Gastrocnemius medialis (tissue), 4 donors: ENCODE results near the gene BBS5. TPM values are rescaled to one million over a fixed set of nuclear protein-coding genes. Genes with fewer than 3 reads are reported as not detected.

Experiments
- ATAC-seq, 2 donors: fragments of 150-250 bp; one replicate each; pipeline ENCODE4 v1.9.1; 2016
- DNase-seq, 2 donors: peaks; one replicate each; pipeline ENCODE4 v3.0.0-alpha.2; 2019
- H3K27ac ChIP-seq, 4 donors: fragments of 200-600 bp; sonication (generic); 1 replicate in 1 of 4; 2 replicates in 3 of 4; pipeline ENCODE4 v1.5.1; 2016 to 2018; ENCODE audit warnings: mild to moderate bottlenecking in 2 of 4, moderate library complexity in 1 of 4
- H3K27me3 ChIP-seq, 3 donors: fragments of 200-600 bp; sonication (generic) in 2 of 3; 1 replicate in 1 of 3; 2 replicates in 2 of 3; pipeline versions ENCODE4 v1.5.1 to v1.6.0; 2016 to 2019; ENCODE audit warnings: mild to moderate bottlenecking in 1 of 3, moderate library complexity in 1 of 3
- H3K36me3 ChIP-seq, 2 donors: fragments of 200-600 bp; sonication (generic) in 1 of 2; one replicate each; pipeline ENCODE4 v1.5.1; 2017 to 2018
- H3K4me1 ChIP-seq, 2 donors: fragments of 200-600 bp; sonication (generic) in 1 of 2; one replicate each; pipeline ENCODE4 v1.5.1; 2016 to 2017; ENCODE audit warnings: mild to moderate bottlenecking in 2 of 2
- H3K4me3 ChIP-seq, 4 donors: fragments of 200-600 bp; sonication (generic) in 3 of 4; 1 replicate in 1 of 4; 2 replicates in 3 of 4; pipeline ENCODE4 v1.5.1; 2016 to 2019; ENCODE audit warnings: mild to moderate bottlenecking in 2 of 4
- H3K9me3 ChIP-seq, 3 donors: fragments of 200-600 bp; sonication (generic) in 2 of 3; 1 replicate in 1 of 3; 2 replicates in 2 of 3; pipeline ENCODE4 v1.5.1; 2016 to 2019
- POLR2A ChIP-seq, 2 donors: fragments of 450-650 bp; IDR thresholded peaks; one replicate each; pipeline ENCODE4 v1.6.1; 2017; ENCODE audit warnings: antibody characterized with exemption in 2 of 2, mild to moderate bottlenecking in 2 of 2, moderate library complexity in 2 of 2
- in situ Hi-C, 4 donors: fragments of 200-750 bp; cut with MboI; loops; one replicate each; pipeline versions ENCODE4 v1.15.0 to v1.8.0; 2017; ENCODE audit warnings: low sequenced_read_pairs in 4 of 4
- intact Hi-C: fragments of 100-400 bp; cut with DNase I; formaldehyde crosslinking; loops from one replicate; pipeline ENCODE4 v1.15.1; 2023; ENCODE audit warnings: low total_unique reads
- total RNA-seq, 4 donors: library from RNA; depleted of rRNA; stranded (reverse); fragments of >200 nt; gene quantifications; one replicate each; pipeline versions ENCODE4 v1.1.0 to v1.2.3, GENCODE V29; 2016
- TF ChIP-seq, protein P1 (sequence below), 5 experiments: fragments of 450-650 bp in 3 of 5; fragments of 200-600 bp in 2 of 5; sonication (generic) in 2 of 5; IDR thresholded peaks in 4 of 5; conservative IDR thresholded peaks in 1 of 5; 1 replicate in 4 of 5; 2 replicates in 1 of 5; pipeline ENCODE4 v1.5.1; 2016 to 2019; ENCODE audit warnings: antibody characterized with exemption in 5 of 5, mild to moderate bottlenecking in 3 of 5, moderate library complexity in 3 of 5

BBS5 gene
- total RNA-seq, 4 donors from 2014 or later: 4.5 to 17.8 (median 8.0) TPM

GRCh38 chr2:169461143-169461542 is 18.2 kb upstream of the BBS5 start:
- in situ Hi-C loops: no loop called here
- ATAC-seq (no peak), DNase-seq (no peak)
- TF ChIP-seq, protein P1, sequence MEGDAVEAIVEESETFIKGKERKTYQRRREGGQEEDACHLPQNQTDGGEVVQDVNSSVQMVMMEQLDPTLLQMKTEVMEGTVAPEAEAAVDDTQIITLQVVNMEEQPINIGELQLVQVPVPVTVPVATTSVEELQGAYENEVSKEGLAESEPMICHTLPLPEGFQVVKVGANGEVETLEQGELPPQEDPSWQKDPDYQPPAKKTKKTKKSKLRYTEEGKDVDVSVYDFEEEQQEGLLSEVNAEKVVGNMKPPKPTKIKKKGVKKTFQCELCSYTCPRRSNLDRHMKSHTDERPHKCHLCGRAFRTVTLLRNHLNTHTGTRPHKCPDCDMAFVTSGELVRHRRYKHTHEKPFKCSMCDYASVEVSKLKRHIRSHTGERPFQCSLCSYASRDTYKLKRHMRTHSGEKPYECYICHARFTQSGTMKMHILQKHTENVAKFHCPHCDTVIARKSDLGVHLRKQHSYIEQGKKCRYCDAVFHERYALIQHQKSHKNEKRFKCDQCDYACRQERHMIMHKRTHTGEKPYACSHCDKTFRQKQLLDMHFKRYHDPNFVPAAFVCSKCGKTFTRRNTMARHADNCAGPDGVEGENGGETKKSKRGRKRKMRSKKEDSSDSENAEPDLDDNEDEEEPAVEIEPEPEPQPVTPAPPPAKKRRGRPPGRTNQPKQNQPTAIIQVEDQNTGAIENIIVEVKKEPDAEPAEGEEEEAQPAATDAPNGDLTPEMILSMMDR (IDR thresholded peaks at IDR 0.05 in 4 of 5, conservative IDR thresholded peaks at IDR 0.05 in 1 of 5): no peak
- TF ChIP-seq POLR2A (IDR thresholded peaks at IDR 0.05): no peak
- no peaks in the 10 kb centered on the region for H3K36me3 ChIP-seq
- intact Hi-C loops: no loop called here
- no peak overlapping the region for H3K4me3 ChIP-seq
- no peaks in the 10 kb centered on the region for H3K27me3 ChIP-seq
- no peaks in the 10 kb centered on the region for H3K9me3 ChIP-seq
- no peak overlapping the region for H3K27ac ChIP-seq
- H3K4me1 ChIP-seq: no peaks in the 10 kb centered on the region

DNA sequence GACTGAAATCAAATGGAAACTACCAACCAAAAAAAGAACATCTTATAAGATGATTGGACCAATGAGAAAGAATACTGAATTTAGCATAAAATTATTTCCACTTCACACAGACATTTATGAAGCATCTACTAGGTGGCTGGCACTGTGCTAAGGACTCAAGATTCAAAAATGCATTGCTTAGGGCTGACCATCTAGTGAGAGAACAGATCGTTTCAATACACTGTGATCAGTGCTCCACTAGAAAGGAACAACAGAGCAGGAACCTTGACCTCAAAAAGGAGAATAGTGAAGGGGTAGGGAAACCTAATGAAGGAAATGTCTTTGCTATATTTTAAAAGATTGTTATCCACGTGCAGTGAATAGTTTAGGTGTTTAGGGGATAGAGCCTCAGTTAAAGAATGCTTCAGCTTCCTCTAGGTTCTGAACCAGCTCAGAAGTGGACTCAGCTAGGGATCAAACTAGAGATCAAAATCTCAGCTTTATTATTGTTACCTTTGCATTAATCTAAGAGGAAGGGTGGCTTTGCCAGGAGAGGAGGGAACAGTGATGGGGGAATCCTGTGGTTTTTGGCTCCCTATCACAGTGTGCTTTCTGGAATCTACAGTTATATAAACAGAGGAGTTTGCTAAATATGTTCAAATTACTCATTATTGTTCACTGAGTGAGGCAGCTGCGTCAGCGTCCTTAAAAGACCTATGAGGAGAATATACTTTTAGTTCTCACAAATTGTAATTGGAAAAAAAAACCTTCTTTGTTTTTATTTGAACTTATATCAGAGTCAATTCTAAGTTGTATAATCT is 16.2 kb upstream of the BBS5 start:
- intact Hi-C loops: no loop called here
- Histone ChIP-seq H3K4me3 (no peak overlapping the region), H3K27ac (no peak overlapping the region), H3K4me1 (no peaks in the 10 kb centered on the region), H3K36me3 (no peaks in the 10 kb centered on the region), H3K9me3 (no peaks in the 10 kb centered on the region), H3K27me3 (no peaks in the 10 kb centered on the region)
- in situ Hi-C loops: no loop called here
- ATAC-seq (no peak), DNase-seq (no peak)
- TF ChIP-seq, protein P1 (IDR thresholded peaks at IDR 0.05 in 4 of 5, conservative IDR thresholded peaks at IDR 0.05 in 1 of 5): no peak
- TF ChIP-seq POLR2A (IDR thresholded peaks at IDR 0.05): no peak

DNA sequence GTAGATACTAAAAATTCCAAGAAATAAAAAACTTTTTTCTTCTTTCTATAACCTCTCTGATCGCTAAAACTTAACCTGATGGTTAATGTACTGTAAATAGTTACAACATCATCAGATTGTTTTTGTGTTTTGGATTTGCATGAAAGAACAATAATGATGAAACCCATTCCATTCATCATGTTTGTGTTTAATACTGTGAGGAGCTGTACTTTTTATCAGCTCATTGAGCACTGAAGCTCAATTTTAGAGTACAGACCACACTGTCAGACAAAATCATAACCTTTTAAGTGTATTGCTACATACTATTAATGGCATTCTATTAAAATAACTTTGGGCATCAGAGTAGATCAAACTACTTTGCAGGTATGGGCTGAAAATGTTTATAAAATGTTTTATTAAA is 14.8 kb upstream of the BBS5 start:
- no peaks in the 10 kb centered on the region for H3K27me3 ChIP-seq
- in situ Hi-C loops (no loop called here), intact Hi-C loops (no loop called here)
- no peaks in the 10 kb centered on the region for H3K9me3 ChIP-seq
- ATAC-seq (no peak), DNase-seq (no peak)
- H3K4me3 ChIP-seq: no peak overlapping the region
- H3K36me3 ChIP-seq: no peaks in the 10 kb centered on the region
- TF ChIP-seq, protein P1 (IDR thresholded peaks at IDR 0.05 in 4 of 5, conservative IDR thresholded peaks at IDR 0.05 in 1 of 5): no peak
- no peak for TF ChIP-seq POLR2A (IDR thresholded peaks at IDR 0.05)
- H3K4me1 ChIP-seq: no peaks in the 10 kb centered on the region
- H3K27ac ChIP-seq: no peak overlapping the region

DNA sequence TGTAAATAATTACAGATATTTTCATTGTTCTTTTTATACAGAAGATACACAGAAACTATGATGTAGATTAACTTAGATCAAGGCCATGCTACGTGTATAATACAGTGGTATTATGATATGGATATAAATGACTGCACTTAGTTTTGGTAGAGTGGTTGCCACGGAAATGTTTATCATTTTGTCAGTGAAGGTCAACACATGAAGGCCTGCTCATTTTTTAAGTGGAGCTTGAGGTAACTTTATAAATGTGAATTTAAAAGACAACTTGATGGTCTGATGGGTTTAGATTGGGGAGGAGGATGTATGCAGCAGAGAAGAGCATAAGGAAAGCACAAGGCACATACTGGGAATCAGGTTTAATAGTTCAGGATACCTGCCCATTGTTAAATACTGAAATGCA is 14.4 kb upstream of the BBS5 start:
- Histone ChIP-seq H3K27me3 (no peaks in the 10 kb centered on the region), H3K4me1 (no peaks in the 10 kb centered on the region), H3K9me3 (no peaks in the 10 kb centered on the region), H3K4me3 (no peak overlapping the region), H3K27ac (no peak overlapping the region), H3K36me3 (no peaks in the 10 kb centered on the region)
- DNase-seq (no peak), ATAC-seq (no peak)
- in situ Hi-C loops (no loop called here), intact Hi-C loops (no loop called here)
- TF ChIP-seq POLR2A (IDR thresholded peaks at IDR 0.05): no peak
- TF ChIP-seq, protein P1 (IDR thresholded peaks at IDR 0.05 in 4 of 5, conservative IDR thresholded peaks at IDR 0.05 in 1 of 5): no peak

GRCh38 chr2:169468841-169469240 is 10.5 kb upstream of the BBS5 start:
- DNase-seq: no peak
- H3K27ac ChIP-seq: no peak overlapping the region
- H3K27me3 ChIP-seq: no peaks in the 10 kb centered on the region
- no peaks in the 10 kb centered on the region for H3K9me3 ChIP-seq
- H3K4me3 ChIP-seq: no peak overlapping the region
- ATAC-seq: no peak
- intact Hi-C loops (no loop called here), in situ Hi-C loops (no loop called here)
- no peaks in the 10 kb centered on the region for H3K36me3 ChIP-seq
- no peaks in the 10 kb centered on the region for H3K4me1 ChIP-seq
- TF ChIP-seq, protein P1 (IDR thresholded peaks at IDR 0.05 in 4 of 5, conservative IDR thresholded peaks at IDR 0.05 in 1 of 5): no peak
- no peak for TF ChIP-seq POLR2A (IDR thresholded peaks at IDR 0.05)
